Stomach (tissue), 4 donors: ENCODE measurements around the gene UBAP2.

Experiments
- CTCF ChIP-seq, 7 experiments: fragments of 450-650 bp in 4 of 7; fragments of 200-600 bp in 3 of 7; sonication (generic) in 3 of 7; IDR thresholded peaks; one replicate each; pipeline ENCODE4 v1.5.1; 2016 to 2019; ENCODE audit warnings: antibody characterized with exemption in 7 of 7, control low read depth in 2 of 7, mild to moderate bottlenecking in 1 of 7
- POLR2A ChIP-seq, 4 donors: fragments of 450-650 bp; IDR thresholded peaks; one replicate each; pipeline ENCODE4 v1.6.1; 2016; ENCODE audit warnings: antibody characterized with exemption in 4 of 4, control low read depth in 2 of 4, mild to moderate bottlenecking in 1 of 4, moderate library complexity in 1 of 4

- TF ChIP-seq CTCF (IDR thresholded peaks at IDR 0.05) (no peak), POLR2A (IDR thresholded peaks at IDR 0.05) (no peak)
Observed at GRCh38 chr9:34096751-34097150, 48.1 kb upstream of the UBAP2 start.
